Astrocyte (in vitro differentiated cells and primary cell): ENCODE data around the gene FANCE. TPM values are rescaled to one million over a fixed set of nuclear protein-coding genes. Genes with fewer than 3 reads are reported as not detected.
A peak's percentile ranks its signal among the peaks of the same experiment; 100 is the strongest.

Experiments used
- DNase-seq: peaks from one replicate; pipeline ENCODE4 v3.0.0-alpha.2; 2010; ENCODE audit warnings: low read depth
- FAIRE-seq: peaks from 2 replicates; lab custom pipeline; 2011; peaks lifted over from hg19 to GRCh38; lab: Jason Lieb, UNC
- H2AFZ ChIP-seq: 2 replicates; pipeline ENCODE4 v1.6.0; 2012; ENCODE audit warnings: low read depth, low read length, inconsistent platforms
- H3K27ac ChIP-seq: 2 replicates; pipeline ENCODE4 v1.5.1; 2011; ENCODE audit warnings: low read depth, low read length, inconsistent platforms
- H3K27me3 ChIP-seq: 2 replicates; pipeline ENCODE4 v1.6.0; 2011; ENCODE audit warnings: low read length, inconsistent platforms; ENCODE audit not compliant: insufficient read depth
- H3K36me3 ChIP-seq: 2 replicates; pipeline ENCODE4 v1.5.1; 2011; ENCODE audit warnings: low read length, inconsistent platforms; ENCODE audit not compliant: insufficient read depth
- H3K4me1 ChIP-seq: 2 replicates; pipeline ENCODE4 v1.5.1; 2011; ENCODE audit warnings: low read length, inconsistent platforms; ENCODE audit not compliant: insufficient read depth
- H3K4me2 ChIP-seq: 2 replicates; pipeline ENCODE4 v1.6.0; 2012; ENCODE audit warnings: low read length, inconsistent platforms
- H3K4me3 ChIP-seq: 2 replicates; pipeline ENCODE4 v1.5.1; 2011; ENCODE audit warnings: low read depth, mild to moderate bottlenecking, low read length, inconsistent platforms; ENCODE audit not compliant: insufficient read depth
- H3K79me2 ChIP-seq: 2 replicates; pipeline ENCODE4 v1.6.0; 2012; ENCODE audit warnings: mild to moderate bottlenecking, low read length, inconsistent platforms; ENCODE audit not compliant: insufficient read depth
- H3K9ac ChIP-seq: 2 replicates; pipeline ENCODE4 v1.6.0; 2012; ENCODE audit warnings: mild to moderate bottlenecking, low read length, inconsistent platforms
- H3K9me3 ChIP-seq: 2 replicates; pipeline ENCODE4 v1.5.1; 2012; ENCODE audit warnings: low read depth, mild to moderate bottlenecking, low read length, inconsistent platforms; ENCODE audit not compliant: insufficient read depth
- H4K20me1 ChIP-seq: 2 replicates; pipeline ENCODE4 v1.6.0; 2012; ENCODE audit warnings: low read length, inconsistent platforms; ENCODE audit not compliant: insufficient read depth
- H3K27ac Mint-ChIP-seq: one replicate; pipeline ENCODE4 v1.8.0; 2021; ENCODE audit warnings: mild to moderate bottlenecking, mixed read lengths; ENCODE audit not compliant: unreplicated experiment
- H3K27me3 Mint-ChIP-seq: one replicate; pipeline ENCODE4 v1.8.0; 2021; ENCODE audit warnings: low read depth, mixed read lengths; ENCODE audit not compliant: unreplicated experiment
- H3K36me3 Mint-ChIP-seq: one replicate; pipeline ENCODE4 v1.8.0; 2021; ENCODE audit warnings: low read depth, mixed read lengths; ENCODE audit not compliant: unreplicated experiment
- H3K4me1 Mint-ChIP-seq: one replicate; pipeline ENCODE4 v1.8.0; 2021; ENCODE audit warnings: low read depth, mixed read lengths; ENCODE audit not compliant: unreplicated experiment
- H3K4me3 Mint-ChIP-seq: one replicate; pipeline ENCODE4 v1.8.0; 2021; ENCODE audit warnings: mild to moderate bottlenecking, moderate library complexity, mixed read lengths; ENCODE audit not compliant: unreplicated experiment
- H3K9me3 Mint-ChIP-seq: one replicate; pipeline ENCODE4 v1.8.0; 2021; ENCODE audit warnings: mild to moderate bottlenecking, mixed read lengths; ENCODE audit not compliant: unreplicated experiment
- EZH2 ChIP-seq: IDR thresholded peaks from 2 replicates; pipeline ENCODE4 v1.6.1; 2012; ENCODE audit warnings: mild to moderate bottlenecking, low read length, inconsistent platforms; ENCODE audit not compliant: insufficient read depth
- total RNA-seq: library from RNA; stranded (reverse); gene quantifications from 2 replicates; pipeline ENCODE4 v1.2.1, GENCODE V29; 2021
- TF ChIP-seq, protein P1 (sequence below): IDR thresholded peaks from 2 replicates; pipeline ENCODE4 v1.5.1; 2011; ENCODE audit warnings: low read depth, mild to moderate bottlenecking, inconsistent platforms, low read length, moderate library complexity; ENCODE audit not compliant: insufficient read depth

FANCE gene
- total RNA-seq, 1 donor from 2014 or later = 2.9 TPM

- no peak for DNase-seq
- no peak overlapping the region for H3K4me3 ChIP-seq
These were observed 40.0 kb upstream of the FANCE start for GRCh38 chr6:35412102-35412501.

GRCh38 chr6:35413911-35414310, 38.2 kb upstream of the FANCE start:
- TF ChIP-seq, protein P1, sequence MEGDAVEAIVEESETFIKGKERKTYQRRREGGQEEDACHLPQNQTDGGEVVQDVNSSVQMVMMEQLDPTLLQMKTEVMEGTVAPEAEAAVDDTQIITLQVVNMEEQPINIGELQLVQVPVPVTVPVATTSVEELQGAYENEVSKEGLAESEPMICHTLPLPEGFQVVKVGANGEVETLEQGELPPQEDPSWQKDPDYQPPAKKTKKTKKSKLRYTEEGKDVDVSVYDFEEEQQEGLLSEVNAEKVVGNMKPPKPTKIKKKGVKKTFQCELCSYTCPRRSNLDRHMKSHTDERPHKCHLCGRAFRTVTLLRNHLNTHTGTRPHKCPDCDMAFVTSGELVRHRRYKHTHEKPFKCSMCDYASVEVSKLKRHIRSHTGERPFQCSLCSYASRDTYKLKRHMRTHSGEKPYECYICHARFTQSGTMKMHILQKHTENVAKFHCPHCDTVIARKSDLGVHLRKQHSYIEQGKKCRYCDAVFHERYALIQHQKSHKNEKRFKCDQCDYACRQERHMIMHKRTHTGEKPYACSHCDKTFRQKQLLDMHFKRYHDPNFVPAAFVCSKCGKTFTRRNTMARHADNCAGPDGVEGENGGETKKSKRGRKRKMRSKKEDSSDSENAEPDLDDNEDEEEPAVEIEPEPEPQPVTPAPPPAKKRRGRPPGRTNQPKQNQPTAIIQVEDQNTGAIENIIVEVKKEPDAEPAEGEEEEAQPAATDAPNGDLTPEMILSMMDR = no peak
- TF ChIP-seq EZH2 = no peak
- Mint-ChIP-seq H3K4me1 (peaks cover 3% of the 10 kb centered on the region), H3K27ac (no peak overlapping the region), H3K4me3 (no peak overlapping the region), H3K36me3 (peaks cover 22% of the 10 kb centered on the region), H3K9me3 (peaks cover 1% of the 10 kb centered on the region), H3K27me3 (peaks cover 2% of the 10 kb centered on the region)
- no peak overlapping the region for H3K27ac ChIP-seq
- no peak overlapping the region for H3K4me3 ChIP-seq
- no peak overlapping the region for H3K4me2 ChIP-seq
- no peak for FAIRE-seq
- no peaks in the 10 kb centered on the region for H3K9me3 ChIP-seq
- H2AFZ ChIP-seq = no peak overlapping the region
- peaks cover 6% of the 10 kb centered on the region for H3K4me1 ChIP-seq
- peaks cover 23% of the 10 kb centered on the region for H4K20me1 ChIP-seq
- H3K9ac ChIP-seq = no peak overlapping the region
- DNase-seq = no peak
- H3K36me3 ChIP-seq = peaks cover 25% of the 10 kb centered on the region
- H3K79me2 ChIP-seq = peaks cover 3% of the 10 kb centered on the region
- no peaks in the 10 kb centered on the region for H3K27me3 ChIP-seq

More at GRCh38 chr6:35412102-35412501, 40.0 kb upstream of the FANCE start:
- Mint-ChIP-seq H3K27ac (no peak overlapping the region), H3K4me1 (peaks cover 3% of the 10 kb centered on the region), H3K4me3 (no peak overlapping the region), H3K9me3 (no peaks in the 10 kb centered on the region), H3K27me3 (peaks cover 2% of the 10 kb centered on the region), H3K36me3 (peaks cover 19% of the 10 kb centered on the region)
- Histone ChIP-seq H2AFZ (no peak overlapping the region), H3K9ac (no peak overlapping the region), H3K9me3 (no peaks in the 10 kb centered on the region), H3K27ac (no peak overlapping the region), H4K20me1 (peaks cover 29% of the 10 kb centered on the region), H3K36me3 (peaks cover 25% of the 10 kb centered on the region), H3K4me1 (peaks cover 6% of the 10 kb centered on the region), H3K79me2 (peaks cover 1% of the 10 kb centered on the region), H3K4me2 (no peak overlapping the region), H3K27me3 (no peaks in the 10 kb centered on the region)
- FAIRE-seq = no peak
- no peak for TF ChIP-seq EZH2

- no peak overlapping the region for H2AFZ ChIP-seq
- H3K27me3 Mint-ChIP-seq = no peaks in the 10 kb centered on the region
- peaks cover 25% of the 10 kb centered on the region for H3K36me3 ChIP-seq
- H3K4me3 Mint-ChIP-seq = no peak overlapping the region
- H3K4me1 ChIP-seq = peaks cover 12% of the 10 kb centered on the region
- peak overlapping the region; percentile 10 for H3K9ac ChIP-seq
- H3K27ac ChIP-seq = no peak overlapping the region
- H3K4me2 ChIP-seq = no peak overlapping the region
- peaks cover 11% of the 10 kb centered on the region for H3K4me1 Mint-ChIP-seq
- H3K4me3 ChIP-seq = no peak overlapping the region
- H3K79me2 ChIP-seq = peaks cover 6% of the 10 kb centered on the region
- no peaks in the 10 kb centered on the region for H3K9me3 ChIP-seq
- peaks cover 1% of the 10 kb centered on the region for H3K9me3 Mint-ChIP-seq
- no peak for FAIRE-seq
- DNase-seq = peak; percentile 80
- H4K20me1 ChIP-seq = peaks cover 15% of the 10 kb centered on the region
- TF ChIP-seq, protein P1 = peak; percentile 59
- TF ChIP-seq EZH2 = no peak
- H3K27me3 ChIP-seq = no peaks in the 10 kb centered on the region
- peaks cover 22% of the 10 kb centered on the region for H3K36me3 Mint-ChIP-seq
- no peak overlapping the region for H3K27ac Mint-ChIP-seq
These were observed 36.9 kb upstream of the FANCE start for GRCh38 chr6:35415065-35415891.
